ENCODE results near the gene BRPF1.

BRPF1 gene

GRCh38 chr3:9780910-9781309 is 49.4 kb downstream of the BRPF1 start:
- Histone ChIP-seq H3K27ac (no peak overlapping the region), H3K9me3 (no peaks in the 10 kb centered on the region), H3K4me1 (peaks cover 0 to 16% (median 3%) of the 10 kb centered on the region in 4 donors), H3K27me3 (no peaks in the 10 kb centered on the region), H3K4me3 (no peak overlapping the region), H3K36me3 (peaks cover 55 to 70% (median 56%) of the 10 kb centered on the region in 3 donors)
- intact Hi-C loops (cut with DNase I; ENCODE audit: low total_unique reads) = no loop called here
- TF ChIP-seq, protein P1, sequence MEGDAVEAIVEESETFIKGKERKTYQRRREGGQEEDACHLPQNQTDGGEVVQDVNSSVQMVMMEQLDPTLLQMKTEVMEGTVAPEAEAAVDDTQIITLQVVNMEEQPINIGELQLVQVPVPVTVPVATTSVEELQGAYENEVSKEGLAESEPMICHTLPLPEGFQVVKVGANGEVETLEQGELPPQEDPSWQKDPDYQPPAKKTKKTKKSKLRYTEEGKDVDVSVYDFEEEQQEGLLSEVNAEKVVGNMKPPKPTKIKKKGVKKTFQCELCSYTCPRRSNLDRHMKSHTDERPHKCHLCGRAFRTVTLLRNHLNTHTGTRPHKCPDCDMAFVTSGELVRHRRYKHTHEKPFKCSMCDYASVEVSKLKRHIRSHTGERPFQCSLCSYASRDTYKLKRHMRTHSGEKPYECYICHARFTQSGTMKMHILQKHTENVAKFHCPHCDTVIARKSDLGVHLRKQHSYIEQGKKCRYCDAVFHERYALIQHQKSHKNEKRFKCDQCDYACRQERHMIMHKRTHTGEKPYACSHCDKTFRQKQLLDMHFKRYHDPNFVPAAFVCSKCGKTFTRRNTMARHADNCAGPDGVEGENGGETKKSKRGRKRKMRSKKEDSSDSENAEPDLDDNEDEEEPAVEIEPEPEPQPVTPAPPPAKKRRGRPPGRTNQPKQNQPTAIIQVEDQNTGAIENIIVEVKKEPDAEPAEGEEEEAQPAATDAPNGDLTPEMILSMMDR (IDR thresholded peaks at IDR 0.05) = no peak
- DNase-seq = no peak

DNA sequence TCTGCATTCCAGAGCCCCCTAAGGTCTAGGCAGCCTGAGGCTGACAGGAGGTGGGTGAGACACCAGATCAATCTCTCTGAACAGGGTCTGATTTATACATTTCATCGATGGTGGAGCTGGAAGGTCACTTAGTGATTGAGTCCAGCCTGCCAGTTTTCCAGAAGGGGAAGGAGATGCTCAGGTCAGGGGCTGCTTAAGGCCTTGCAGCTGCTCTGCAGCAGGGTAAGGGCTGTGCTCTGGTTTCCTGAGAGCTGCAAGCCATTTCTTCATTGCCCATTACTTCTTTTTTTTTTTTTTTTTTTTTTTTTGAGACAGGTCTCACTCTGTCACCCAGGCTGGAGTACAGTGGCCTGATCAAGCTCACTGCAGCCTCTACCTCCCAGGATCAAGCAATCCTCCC is 50.0 kb downstream of the BRPF1 start:
- Histone ChIP-seq H3K27ac (no peak overlapping the region), H3K9me3 (no peaks in the 10 kb centered on the region), H3K4me3 (no peak overlapping the region), H3K36me3 (peaks cover 55 to 76% (median 56%) of the 10 kb centered on the region in 3 donors), H3K27me3 (no peaks in the 10 kb centered on the region), H3K4me1 (peaks cover 0 to 16% (median 3%) of the 10 kb centered on the region in 4 donors)
- TF ChIP-seq, protein P1 (IDR thresholded peaks at IDR 0.05) = no peak
- intact Hi-C loops (cut with DNase I; ENCODE audit: low total_unique reads) = no loop called here
- no peak for DNase-seq

DNA sequence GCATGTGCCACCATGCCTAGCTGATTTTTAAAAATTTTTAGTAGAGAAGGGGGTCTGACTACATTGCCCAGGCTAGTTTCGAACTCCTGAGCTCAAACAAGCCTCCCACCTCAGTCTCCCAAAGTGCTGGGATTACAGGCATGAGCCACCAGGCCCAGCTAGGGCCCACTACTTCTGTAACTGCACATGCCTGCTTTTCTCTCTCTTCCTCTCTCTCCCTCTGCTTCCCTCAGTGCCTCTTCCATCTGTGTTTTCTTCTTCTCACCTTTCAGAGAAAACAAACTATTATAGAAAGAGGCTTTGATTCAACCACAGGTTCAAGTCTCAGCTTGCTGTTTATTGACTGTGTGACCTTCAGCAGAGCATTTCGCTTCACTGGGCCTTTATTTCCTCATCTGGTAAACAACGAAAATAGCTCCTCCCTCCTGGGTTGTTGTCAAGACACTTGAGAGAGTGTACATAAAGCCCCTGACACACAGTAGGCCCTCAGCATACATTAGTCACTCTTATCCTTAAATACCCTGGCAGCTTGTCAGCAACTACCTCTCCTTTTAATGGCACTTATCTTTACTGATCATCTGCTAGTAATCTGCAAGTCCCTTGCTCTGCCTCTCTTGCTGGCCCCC is 50.6 kb downstream of the BRPF1 start:
- Histone ChIP-seq H3K9me3 (no peaks in the 10 kb centered on the region), H3K27ac (no peak overlapping the region), H3K36me3 (peaks cover 55 to 82% (median 62%) of the 10 kb centered on the region in 3 donors), H3K27me3 (no peaks in the 10 kb centered on the region), H3K4me3 (no peak overlapping the region), H3K4me1 (peaks cover 0 to 16% (median 3%) of the 10 kb centered on the region in 4 donors)
- TF ChIP-seq, protein P1 (IDR thresholded peaks at IDR 0.05) = no peak
- intact Hi-C loops (cut with DNase I; ENCODE audit: low total_unique reads) = no loop called here
- no peak for DNase-seq

- H3K27me3 ChIP-seq = no peaks in the 10 kb centered on the region
- intact Hi-C loops (cut with DNase I; ENCODE audit: low total_unique reads) = no loop called here
- DNase-seq = no peak
- TF ChIP-seq, protein P1 (IDR thresholded peaks at IDR 0.05) = no peak
- no peak overlapping the region for H3K27ac ChIP-seq
- no peaks in the 10 kb centered on the region for H3K9me3 ChIP-seq
- H3K4me3 ChIP-seq = no peak overlapping the region
- H3K36me3 ChIP-seq = peaks cover 55 to 89% (median 69%) of the 10 kb centered on the region in 3 donors
- H3K4me1 ChIP-seq = peaks cover 0 to 12% (median 2%) of the 10 kb centered on the region in 4 donors
Observed at GRCh38 chr3:9782770-9783169, 51.2 kb downstream of the BRPF1 start.

DNA sequence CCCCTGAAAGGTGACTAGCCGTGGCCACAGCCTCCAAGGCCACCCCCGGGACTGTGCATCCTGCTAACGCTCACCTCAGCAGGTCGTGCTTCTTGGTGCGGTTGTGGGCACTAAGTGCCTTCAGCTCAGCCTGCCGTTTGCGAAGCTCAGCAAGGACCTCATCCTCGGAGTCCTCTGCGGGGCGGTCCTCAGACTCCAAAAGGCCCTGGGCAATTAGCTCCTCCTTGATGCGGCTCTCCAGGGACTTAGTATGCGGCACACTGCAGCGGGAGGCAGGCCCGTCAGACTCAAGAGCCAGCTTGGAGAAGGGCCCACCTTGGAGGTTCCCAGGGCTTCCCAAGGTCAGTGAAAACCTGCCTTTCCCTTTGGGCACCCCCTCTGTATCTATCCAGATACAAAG is 52.4 kb downstream of the BRPF1 start:
- H3K36me3 ChIP-seq = peaks cover 62 to 100% (median 77%) of the 10 kb centered on the region in 3 donors
- H3K27ac ChIP-seq = no peak overlapping the region
- TF ChIP-seq, protein P1 (IDR thresholded peaks at IDR 0.05) = no peak
- no peak for DNase-seq
- H3K4me3 ChIP-seq = no peak overlapping the region
- H3K27me3 ChIP-seq = no peaks in the 10 kb centered on the region
- H3K9me3 ChIP-seq = no peaks in the 10 kb centered on the region
- intact Hi-C loops (cut with DNase I; ENCODE audit: low total_unique reads) = no loop called here
- H3K4me1 ChIP-seq = peaks cover 0 to under 1% (median 0%) of the 10 kb centered on the region in 4 donors
